Retinal pigment epithelial cell (primary cell): ENCODE data around the gene CFAP77.
A peak's percentile ranks its signal among the peaks of the same experiment; 100 is the strongest.

Source experiments
- DNase-seq: peaks from one replicate; pipeline ENCODE4 v3.0.0-alpha.2; 2010; ENCODE audit warnings: low read depth
- H3K4me3 ChIP-seq: 2 replicates; pipeline ENCODE4 v1.5.1; 2011; ENCODE audit warnings: mild to moderate bottlenecking, low read length, control low read depth, moderate library complexity
- TF ChIP-seq, protein P1 (sequence below): conservative IDR thresholded peaks from 2 replicates; pipeline ENCODE4 v1.5.1; 2011; ENCODE audit warnings: low read depth, low read length, control low read depth, inconsistent platforms

The CFAP77 gene

DNA sequence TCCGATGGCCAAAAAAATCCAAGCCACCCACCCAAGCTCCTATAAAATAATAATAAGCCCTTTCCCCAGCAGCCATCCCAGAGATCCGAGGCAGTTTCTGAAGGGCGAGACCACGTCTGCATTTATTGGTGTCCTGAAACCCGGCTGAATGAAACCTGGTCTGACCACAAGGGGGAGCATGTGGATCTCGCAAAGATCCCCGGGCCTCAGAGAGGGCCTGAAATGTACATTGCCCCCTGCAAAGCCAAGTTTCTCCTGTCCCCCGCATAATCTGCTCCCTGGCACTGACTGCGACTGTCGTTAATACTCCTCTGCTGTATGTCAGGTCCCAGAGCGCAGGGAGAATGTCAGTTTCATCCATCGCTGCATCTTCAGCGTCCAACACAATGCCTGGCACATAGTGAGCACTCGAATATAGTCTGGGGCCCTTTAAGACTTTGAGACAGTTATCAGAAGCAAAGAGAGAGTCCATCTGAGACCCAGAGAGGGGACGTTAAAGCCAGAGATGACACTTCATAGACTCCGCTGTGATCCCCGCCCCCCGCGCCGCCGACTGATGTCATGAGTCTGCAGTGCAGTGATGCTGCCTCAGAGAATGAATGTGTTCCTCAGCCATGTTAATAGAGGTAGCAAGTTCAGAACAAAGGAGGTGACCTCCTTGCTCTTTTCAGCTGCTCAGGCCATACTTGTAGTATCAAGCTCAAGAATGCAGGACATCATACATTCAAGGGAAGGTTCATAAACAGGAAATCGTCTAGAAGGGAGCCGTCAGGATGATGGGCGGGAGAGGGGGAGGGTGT, 97.9 kb downstream of the CFAP77 start:
- no peak overlapping the region for H3K4me3 ChIP-seq
- TF ChIP-seq, protein P1, sequence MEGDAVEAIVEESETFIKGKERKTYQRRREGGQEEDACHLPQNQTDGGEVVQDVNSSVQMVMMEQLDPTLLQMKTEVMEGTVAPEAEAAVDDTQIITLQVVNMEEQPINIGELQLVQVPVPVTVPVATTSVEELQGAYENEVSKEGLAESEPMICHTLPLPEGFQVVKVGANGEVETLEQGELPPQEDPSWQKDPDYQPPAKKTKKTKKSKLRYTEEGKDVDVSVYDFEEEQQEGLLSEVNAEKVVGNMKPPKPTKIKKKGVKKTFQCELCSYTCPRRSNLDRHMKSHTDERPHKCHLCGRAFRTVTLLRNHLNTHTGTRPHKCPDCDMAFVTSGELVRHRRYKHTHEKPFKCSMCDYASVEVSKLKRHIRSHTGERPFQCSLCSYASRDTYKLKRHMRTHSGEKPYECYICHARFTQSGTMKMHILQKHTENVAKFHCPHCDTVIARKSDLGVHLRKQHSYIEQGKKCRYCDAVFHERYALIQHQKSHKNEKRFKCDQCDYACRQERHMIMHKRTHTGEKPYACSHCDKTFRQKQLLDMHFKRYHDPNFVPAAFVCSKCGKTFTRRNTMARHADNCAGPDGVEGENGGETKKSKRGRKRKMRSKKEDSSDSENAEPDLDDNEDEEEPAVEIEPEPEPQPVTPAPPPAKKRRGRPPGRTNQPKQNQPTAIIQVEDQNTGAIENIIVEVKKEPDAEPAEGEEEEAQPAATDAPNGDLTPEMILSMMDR, result peak; percentile 88
- DNase-seq, result no peak

DNA sequence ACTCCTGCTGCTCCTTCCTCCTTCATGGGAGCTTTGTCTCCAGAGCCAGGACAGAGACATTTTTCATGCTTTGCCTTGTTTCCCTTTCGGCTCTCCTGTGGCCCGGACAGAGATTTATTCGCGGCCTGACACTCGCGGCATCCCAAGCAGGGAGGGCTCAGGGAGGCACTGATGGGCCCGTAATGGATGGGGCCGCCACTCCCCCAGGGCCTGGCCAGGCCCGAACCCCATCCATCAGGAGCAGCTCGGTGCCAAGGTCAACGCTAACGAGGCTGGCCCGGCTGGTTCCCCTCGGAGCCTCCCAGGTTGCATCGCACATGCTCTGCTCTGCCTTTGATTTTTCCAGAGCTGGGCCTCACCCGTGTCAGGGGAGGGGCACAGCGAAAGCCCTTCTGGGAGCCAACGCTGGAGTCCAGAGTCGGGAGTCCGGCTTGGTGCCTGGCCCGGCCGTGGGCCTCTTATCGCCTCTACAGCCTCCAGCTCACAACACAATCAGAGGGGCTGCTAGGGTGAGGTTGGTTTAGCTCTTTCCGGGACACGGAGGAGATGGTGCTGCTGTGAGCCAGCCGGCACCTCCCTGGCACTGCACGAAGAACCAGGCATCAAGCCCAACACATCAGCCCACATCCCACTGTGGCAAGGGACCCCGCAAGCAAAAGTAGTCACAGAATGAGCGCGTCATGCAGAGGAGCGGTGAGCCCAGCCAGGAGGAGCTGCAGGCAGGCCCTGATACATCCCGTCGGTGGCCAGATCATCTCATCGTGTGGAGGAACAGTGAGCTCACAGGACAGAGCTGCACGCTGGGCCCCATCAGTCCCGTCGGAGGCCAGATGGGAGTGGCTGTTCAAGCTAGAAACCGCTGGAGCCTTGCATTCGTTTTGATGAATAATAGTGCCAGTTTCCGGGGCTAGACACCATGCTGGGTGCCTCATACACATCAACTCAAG, 100.2 kb downstream of the CFAP77 start:
- DNase-seq, result no peak
- TF ChIP-seq, protein P1, result no peak
- H3K4me3 ChIP-seq, result no peak overlapping the region

DNA sequence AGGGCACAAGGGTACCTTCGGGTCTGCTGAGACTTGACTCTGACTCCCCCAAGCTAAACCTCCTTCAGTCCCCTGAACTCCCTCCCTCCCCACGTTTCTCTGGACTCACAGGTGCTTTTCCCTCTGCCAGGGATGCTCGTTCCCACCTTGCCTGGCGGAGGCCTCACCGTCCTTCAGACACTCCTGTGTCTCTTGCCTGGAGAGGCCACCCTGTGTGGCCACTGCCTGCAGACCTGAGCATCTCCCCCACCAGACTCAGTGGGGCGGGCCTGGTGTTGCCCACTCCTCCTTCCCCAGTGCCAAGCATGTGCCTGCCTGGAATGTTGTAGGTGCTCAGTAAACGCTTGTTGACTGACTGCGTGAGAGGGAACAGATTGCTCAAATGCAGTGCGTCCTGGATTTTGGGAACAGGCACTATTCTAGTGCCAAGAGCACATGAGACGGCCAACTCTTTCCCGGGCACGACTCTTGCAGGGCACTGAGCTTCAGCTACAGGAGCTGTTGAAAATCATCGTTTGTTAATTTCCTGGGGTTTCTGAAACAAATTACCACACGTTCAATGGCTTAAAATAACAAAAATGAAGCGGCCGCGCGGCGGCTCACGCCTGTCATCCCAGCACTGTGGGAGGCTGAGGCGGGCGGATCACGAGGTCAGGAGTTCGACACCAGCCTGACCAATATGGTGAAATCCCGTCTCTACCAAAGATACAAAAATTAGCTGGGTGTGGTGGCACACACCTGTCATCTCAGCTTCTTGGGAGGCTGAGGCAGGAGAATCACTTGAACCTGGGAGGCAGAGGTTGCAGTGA, 101.4 kb downstream of the CFAP77 start:
- no peak overlapping the region for H3K4me3 ChIP-seq
- DNase-seq, result no peak
- TF ChIP-seq, protein P1, result no peak

DNA sequence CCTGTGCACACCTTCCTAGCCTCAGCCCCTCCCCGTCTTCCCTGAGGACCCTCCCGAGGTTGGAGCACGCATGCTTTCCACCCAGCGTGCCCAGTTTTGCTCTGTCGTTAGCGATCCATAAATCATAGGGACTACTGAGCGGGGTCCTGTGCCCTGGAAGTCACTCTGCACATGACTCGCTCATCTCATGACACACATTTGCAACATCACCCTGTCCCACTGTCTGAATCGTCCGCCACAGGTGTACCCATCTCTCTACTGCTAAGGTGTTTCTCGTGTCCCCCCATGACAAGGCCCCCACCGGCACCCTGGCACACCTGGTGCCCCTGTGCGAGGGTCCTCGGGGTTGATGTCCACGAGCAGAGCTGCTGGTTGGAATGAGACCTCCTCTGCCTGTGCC, 103.4 kb downstream of the CFAP77 start:
- TF ChIP-seq, protein P1, result no peak
- no peak overlapping the region for H3K4me3 ChIP-seq
- DNase-seq, result no peak

DNA sequence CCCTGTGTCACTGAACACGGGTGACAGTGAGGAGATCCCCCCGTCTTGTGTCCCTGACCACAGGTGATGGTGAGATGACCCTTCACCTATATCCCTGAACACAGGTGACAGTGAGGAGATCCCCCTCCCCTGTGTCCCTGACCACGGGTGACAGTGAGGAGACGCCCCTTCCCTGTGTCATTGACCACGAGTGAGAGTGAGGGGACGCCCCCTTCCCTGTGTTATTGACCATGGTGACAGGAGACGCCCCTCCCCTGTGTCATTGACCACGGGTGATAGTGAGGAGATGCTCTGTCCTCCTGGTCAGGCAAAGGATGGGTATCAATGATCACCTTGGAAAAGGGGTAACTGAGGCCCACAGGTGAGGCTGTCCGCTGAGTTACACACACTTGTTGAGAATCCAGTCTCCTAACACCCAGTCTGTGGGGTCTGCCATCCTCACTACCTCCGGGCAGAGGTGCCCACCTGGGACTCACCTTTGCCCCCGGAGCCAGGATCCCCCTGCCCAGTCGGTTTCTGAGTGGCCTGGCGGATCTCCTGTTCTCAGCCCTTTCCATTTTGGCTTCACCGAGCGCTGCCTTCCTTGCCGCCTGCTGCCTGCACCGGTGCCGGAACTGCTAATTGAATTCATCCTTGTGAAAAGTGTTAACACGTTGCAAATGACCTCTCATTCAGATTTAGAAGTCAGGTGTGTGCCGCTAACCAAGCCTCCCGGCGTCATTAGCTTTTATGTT, 104.2 kb downstream of the CFAP77 start:
- TF ChIP-seq, protein P1, result no peak

DNA sequence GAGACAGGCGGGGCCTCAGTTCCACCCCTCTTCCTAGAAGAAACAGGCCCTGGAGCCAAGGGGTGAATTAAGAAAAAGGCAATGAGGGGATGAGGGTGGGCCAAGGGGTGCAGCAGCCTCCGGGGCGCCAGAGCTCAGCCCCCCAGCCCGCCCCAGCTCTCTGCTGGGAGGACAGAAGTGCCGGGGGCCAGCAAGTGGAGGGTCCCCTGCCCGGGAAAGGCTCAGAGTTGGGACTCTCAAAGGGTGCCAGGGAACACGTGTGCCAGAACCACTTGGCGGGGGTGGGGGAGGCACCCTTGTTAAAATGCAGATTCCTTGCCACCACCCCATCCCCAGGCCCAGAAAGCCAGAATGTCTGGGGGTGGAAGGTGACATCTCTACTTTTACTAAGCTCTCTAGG, 104.8 kb downstream of the CFAP77 start:
- H3K4me3 ChIP-seq, result no peak overlapping the region
- TF ChIP-seq, protein P1, result no peak
- no peak for DNase-seq

More for the DNA sequence above, 104.2 kb downstream of the CFAP77 start:
- H3K4me3 ChIP-seq, result no peak overlapping the region
- DNase-seq, result no peak
